NCI-H2196 treated with DMSO at 0.1 percent for 48 hours (cell line): ENCODE data around the gene DNAH8.

ENCODE experiments used
- DNase-seq: peaks from one replicate; lab custom pipeline; 2025; ENCODE audit not compliant: unreplicated experiment; lab: John Stamatoyannopoulos, UW

DNAH8 gene

GRCh38 chr6:38959138-38959537 lies 244.0 kb downstream of the DNAH8 start:
- DNase-seq, result no peak

DNA sequence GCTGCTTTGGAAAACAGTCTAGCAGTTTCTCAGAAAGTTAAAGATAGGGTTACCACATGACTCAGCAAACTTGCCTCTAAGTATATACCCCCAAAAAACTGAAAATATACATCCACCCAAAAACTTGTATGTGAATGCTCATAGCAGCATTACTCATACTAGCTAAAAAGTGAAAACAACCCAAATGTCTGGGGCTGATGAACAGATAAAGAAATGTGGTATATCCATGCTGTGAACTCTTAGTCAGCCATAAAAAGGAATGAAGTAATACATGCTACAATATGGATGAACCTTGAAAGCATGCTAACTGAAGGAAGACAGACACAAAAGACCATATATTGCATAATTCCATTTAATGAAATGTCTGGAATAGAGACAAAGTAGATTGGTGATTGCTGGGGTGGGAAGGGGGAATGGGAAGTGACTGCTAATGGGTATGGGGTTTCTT lies 253.6 kb downstream of the DNAH8 start:
- no peak for DNase-seq

DNA sequence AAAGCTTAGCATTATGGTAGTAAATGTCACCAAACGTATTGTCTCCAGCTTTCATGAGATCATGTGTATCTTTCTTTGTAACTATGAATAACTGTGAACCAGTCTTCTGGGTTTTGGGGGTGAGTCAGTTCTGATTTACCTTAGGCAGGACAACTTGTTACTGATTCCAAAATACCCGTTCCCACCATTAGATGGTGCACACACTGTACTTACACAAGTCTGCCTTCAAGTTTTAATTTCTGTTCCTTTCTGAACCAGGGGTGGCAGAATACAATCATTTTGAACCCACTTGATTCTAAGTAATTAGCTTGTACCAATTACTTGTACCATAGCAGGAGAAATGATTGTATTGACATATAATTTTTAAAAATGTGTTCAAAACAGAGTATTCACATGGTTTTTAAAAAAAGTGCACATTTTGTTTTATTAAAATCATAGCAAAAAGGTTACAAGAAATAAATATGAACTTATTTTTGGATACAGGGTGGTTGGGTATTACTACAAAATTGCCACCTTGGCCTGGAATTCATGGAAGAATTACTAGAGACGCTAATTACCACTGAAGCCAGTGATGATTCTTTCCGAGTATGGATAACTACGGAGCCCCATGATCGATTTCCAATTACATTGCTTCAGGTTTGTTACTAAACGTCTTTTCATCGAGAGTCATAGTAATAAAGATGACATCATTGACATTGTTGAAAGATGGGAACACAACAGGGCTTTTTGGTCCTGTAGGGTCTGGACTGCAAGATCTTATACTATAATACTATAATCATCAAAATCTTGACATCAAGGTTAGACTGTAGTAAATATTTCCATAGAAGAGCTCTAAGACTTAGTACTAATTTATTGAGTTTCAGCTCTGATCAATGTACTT lies 258.3 kb downstream of the DNAH8 start:
- peak; percentile 65 for DNase-seq

- DNase-seq, result peak; percentile 23
These were observed 259.5 kb downstream of the DNAH8 start for GRCh38 chr6:38974389-38975151.

- DNase-seq, result no peak
These were observed 260.5 kb downstream of the DNAH8 start for GRCh38 chr6:38975621-38976049.

DNA sequence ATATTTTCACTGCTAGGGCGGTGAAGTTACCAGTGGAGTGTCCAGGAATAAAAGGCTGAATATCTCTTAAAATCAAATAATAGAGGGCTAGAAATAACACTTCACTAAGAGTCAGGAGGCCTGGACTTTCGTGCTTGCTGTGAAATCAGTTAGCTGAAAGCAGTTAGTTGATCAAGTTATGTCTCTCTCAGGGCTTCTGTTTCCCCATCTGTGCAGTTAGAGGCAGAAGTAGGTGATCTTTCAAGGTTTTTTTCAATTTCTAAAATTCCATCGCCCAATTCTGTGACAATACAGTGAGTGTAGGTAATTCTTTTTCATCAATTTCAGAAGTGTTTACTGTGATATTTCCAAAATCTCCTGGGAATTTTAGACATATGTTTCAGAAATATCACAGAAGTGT lies 260.9 kb downstream of the DNAH8 start:
- no peak for DNase-seq

DNA sequence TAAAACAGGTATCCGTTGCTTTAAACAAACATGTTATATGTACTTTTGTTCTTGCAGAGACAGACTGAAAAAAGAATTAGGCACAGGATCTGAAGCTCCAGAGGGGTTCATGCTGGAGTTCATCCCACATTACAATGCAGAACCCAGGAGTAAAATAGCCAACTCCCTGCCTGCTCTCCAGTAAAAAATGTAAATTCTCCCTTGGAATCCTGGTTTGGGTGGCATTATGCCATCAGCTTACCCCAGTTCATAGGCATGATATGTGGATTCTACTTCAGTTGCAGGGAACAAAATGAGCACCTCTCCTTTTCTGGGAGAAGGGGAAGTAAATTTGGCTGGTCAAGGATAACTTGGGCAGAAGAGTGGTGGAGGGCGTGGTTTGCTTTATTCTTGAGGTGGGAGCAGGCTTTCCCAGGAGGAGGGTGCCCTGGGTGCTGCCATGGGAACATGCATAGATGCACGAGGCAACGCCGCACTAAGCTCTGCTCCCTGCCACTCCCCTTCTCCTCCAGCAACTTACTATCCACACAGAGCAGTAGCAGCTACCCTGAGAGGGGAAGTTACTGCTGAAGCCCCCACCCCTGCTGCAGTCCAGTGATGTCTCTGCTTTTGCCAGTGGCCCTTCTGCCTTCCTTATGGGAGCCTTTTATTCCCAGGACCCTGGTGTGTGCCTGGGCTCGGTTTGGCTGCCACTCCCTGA lies 261.8 kb downstream of the DNAH8 start:
- no peak for DNase-seq

GRCh38 chr6:38978139-38978704 lies 263.1 kb downstream of the DNAH8 start:
- DNase-seq, result no peak

DNA sequence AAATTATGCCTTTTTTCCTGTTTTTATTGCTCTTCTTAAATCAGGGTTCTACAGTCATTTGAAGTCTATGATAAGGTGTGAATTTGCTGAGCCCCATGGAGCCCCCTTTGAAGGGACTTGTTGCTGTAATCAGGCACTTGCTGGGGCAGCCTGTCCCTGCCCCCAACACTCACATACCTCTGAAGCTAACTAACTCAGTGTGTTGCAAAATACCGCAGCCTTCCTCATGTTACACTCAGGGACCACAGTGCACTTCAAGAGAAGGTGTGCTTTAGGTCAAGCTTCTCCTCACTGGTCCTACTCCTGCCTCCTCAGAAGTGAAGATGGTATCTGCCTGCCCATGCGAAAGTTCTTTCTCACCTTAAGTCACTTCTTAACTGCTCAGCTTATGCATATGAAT lies 267.4 kb downstream of the DNAH8 start:
- no peak for DNase-seq

DNA sequence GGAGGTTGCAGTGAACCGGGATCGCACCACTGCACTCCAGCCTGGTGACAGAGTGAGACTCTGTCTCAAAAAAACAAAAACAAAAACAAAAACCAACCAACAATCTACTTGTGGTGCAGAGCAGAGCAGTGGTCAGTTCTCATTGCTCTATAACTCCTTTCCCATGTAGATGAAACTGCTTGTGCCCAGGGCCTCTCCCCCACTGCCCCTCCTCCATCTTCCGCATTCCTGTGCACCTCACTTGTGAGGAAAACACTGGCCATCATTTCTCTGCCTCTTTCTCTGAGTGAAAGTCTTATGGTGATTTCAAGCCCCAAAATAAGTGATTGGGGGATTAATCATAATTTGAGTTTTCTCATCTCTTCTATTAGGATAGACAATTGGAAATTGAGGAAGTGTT lies 269.6 kb downstream of the DNAH8 start:
- no peak for DNase-seq

- no peak for DNase-seq
These were observed 270.7 kb downstream of the DNAH8 start for GRCh38 chr6:38985839-38986238.

DNA sequence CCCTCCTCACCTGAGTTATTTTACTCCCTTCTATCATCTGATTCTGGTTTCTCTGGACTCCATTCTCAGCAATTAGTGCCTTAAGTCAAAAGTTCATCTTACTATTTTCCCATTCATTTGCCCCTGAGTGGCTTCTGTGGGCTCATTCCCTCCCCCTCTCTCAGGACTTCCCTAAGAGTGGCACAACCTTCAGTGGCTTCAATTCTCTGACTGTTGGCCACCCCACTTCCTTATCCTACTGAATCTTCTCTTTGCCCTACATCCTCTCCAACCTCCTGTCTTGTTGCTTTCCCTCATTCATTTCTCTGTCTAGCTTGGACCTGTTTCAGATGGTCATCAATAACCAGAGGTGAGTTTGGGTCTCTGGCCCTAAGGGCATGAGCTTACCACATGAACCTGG lies 272.4 kb downstream of the DNAH8 start:
- DNase-seq, result no peak

DNA sequence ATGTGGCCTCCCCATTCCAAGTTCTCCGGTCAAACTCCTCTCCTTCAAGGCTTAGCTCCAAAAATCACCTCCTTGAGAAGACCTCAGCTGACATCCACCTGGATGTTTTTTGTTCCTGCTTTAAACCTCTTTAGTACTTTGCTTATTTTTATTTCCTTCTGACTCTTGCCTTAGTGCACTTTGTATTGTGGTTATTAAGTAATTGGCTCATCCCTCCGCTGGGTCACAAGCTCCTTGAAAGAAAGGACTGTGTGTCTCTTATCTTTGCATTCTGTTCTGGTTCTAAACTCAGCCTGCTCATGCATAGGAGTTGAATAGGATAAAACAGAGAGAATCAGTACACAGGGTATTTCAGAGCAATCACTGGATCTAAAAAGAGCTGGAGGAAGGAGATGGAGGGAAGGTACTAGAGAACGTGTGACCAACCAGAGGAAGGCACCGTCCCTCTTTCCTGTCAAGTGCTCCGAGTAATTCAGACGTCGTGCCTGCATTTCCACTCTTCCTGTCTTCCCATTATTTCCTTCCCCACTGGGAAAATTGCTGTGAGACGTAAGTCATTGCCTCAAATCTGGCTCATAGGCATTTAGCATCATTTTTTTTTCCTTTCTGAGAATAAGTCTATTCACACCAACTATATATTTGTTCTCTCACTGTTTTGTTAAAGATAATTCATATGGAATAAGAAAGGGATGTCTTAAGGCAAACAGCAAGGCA lies 273.8 kb downstream of the DNAH8 start:
- DNase-seq, result no peak

- no peak for DNase-seq
These were observed 275.4 kb downstream of the DNAH8 start for GRCh38 chr6:38990475-38990874.

GRCh38 chr6:38996676-38997075 lies 281.6 kb downstream of the DNAH8 start:
- no peak for DNase-seq

DNA sequence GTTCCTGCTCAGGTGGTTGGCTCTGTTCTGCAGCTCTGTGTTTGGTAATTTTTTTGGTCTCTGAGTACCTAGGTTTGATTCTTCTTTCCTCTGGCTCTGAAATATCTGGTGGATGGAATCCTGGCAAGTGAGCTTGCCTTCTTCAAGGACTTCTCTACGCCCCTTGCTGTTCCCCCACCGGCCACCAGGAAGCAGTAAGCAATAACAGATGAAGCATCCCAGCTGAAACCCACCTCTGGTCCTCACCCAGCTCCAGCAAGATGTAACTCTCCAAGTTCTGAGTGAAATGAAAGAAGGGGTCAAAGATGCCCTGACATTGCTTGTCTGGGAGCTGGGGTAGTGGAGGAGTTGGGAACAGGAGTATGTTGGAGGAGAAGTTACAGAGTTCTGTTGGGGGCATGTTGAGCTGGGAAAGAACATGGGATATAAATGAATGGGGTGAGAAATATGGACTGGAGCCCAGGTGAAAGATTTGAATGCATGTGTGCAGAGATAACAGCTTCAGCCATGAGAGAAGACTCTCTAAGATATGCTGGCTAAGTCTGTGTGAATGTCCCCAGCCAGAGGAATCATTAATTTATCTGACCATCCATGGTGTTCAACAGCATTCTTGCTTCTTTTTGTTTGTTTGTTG lies 282.1 kb downstream of the DNAH8 start:
- peak; percentile 13 for DNase-seq

DNA sequence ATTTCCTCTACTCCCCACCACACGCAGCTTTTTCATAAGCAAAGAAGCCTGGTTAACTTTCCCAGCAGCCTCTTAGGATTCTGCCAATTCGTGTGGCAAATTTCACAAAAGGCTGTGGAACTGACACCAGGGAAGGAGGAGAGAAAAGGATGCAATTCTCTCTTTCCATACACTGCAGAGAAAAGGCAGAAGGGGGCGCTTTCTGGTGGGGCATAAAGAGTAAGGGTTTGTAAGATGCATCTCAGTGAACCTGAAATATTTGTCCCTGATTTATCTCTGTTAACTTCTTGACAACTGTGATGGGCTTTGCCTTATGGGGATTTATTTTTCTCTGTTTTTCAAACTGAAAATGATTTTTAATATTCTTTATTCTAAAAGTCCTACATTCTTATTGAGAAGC lies 288.0 kb downstream of the DNAH8 start:
- DNase-seq, result peak; percentile 16

- DNase-seq, result no peak
These were observed 288.4 kb downstream of the DNAH8 start for GRCh38 chr6:39003492-39003891.

DNA sequence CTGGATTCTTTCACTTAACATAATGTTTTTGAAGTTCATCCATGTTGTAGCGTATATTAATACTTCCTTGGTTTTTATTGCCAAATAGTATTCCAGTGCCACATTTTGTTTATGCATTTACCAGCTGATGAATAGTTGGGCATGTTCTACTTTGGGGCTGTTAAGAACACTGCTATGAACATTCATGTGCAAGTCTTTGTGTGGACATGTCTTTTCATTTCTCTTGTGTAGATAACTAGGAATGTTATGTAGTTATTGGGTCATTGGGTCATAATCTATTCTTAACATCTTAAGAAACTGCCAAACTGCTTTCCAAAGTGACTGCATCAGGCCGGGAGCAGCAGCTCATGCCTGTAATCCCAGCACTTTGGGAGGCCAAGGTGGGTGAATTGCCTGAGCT lies 289.7 kb downstream of the DNAH8 start:
- no peak for DNase-seq

DNA sequence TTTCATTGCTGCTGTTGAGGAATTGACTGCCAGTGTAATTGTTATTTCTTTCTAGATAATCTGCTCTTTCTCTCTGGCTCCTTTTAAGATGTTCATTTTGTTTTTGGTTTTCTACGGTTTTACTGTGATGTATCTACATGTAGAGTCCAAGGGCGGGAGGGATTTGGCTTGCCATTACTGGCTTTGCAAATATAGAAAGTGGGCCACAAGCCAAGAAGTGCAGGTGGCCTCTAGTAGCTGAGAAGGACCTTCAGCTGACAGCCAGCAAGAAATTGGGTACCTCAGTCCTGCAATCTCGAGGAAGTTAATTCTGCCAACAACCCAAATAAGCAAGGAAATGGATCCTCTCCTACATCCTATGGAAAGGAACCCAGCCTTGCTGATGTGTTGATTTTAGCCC lies 290.7 kb downstream of the DNAH8 start:
- peak; percentile 79 for DNase-seq
